ENCODE measurements around the gene IGSF3. TPM values are rescaled to one million over a fixed set of nuclear protein-coding genes. Genes with fewer than 3 reads are reported as not detected.

The IGSF3 gene
- total RNA-seq (ENCODE audit: unreplicated experiment): 29.4 TPM
- long read RNA-seq, full-length matches to known transcripts: 1 of 3 reads
- long read RNA-seq, partial matches to known transcripts: 1 of 3 reads
- long read RNA-seq, other reads (novel, unspliced or antisense): 1 of 3 reads

- H3K4me3 Mint-ChIP-seq (ENCODE audit: unreplicated experiment): peak within 1 kb of the TSS; percentile 95
- peaks cover 7% of the 10 kb centered on the region for H3K36me3 Mint-ChIP-seq (ENCODE audit: low read depth, unreplicated experiment)
- TF ChIP-seq, protein P1, sequence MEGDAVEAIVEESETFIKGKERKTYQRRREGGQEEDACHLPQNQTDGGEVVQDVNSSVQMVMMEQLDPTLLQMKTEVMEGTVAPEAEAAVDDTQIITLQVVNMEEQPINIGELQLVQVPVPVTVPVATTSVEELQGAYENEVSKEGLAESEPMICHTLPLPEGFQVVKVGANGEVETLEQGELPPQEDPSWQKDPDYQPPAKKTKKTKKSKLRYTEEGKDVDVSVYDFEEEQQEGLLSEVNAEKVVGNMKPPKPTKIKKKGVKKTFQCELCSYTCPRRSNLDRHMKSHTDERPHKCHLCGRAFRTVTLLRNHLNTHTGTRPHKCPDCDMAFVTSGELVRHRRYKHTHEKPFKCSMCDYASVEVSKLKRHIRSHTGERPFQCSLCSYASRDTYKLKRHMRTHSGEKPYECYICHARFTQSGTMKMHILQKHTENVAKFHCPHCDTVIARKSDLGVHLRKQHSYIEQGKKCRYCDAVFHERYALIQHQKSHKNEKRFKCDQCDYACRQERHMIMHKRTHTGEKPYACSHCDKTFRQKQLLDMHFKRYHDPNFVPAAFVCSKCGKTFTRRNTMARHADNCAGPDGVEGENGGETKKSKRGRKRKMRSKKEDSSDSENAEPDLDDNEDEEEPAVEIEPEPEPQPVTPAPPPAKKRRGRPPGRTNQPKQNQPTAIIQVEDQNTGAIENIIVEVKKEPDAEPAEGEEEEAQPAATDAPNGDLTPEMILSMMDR (IDR thresholded peaks at IDR 0.05; ENCODE audit: unreplicated experiment): no peak
- DNase-seq (ENCODE audit: low spot score): peak; percentile 65
- peaks cover 21% of the 10 kb centered on the region for H3K4me1 Mint-ChIP-seq (ENCODE audit: unreplicated experiment)
- H3K27me3 Mint-ChIP-seq (ENCODE audit: unreplicated experiment): peaks cover 6% of the 10 kb centered on the region
- no peak within 1 kb of the TSS for H3K27ac Mint-ChIP-seq (ENCODE audit: unreplicated experiment)
- H3K9me3 Mint-ChIP-seq (ENCODE audit: unreplicated experiment): no peaks in the 10 kb centered on the region
Observed at GRCh38 chr1:116667575-116668105, at the start of gene IGSF3. IGSF3 (minus strand) TSS chr1:116667733; CDS start chr1:116666326, 1,407 bp downstream.

DNA sequence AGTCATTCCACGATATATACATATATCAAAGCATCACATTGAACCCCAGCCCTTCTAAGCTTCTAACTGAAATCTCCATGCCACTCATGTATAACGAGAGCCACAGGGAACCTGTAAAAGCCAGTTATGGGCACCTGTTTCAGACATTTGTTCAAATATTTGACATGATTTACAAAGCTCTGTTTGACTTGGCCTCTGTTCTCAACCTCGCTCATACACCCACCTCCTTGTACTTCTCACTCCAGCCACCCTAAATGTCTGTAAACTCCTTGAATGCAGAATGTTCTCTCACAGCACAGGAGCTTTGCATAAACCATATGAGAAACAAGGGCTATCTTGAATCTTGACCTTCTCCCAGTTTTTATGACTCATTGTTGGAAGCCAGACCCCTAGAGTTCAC lies 49.8 kb upstream of the IGSF3 start:
- Mint-ChIP-seq H3K4me3 (ENCODE audit: unreplicated experiment) (no peak overlapping the region), H3K27ac (ENCODE audit: unreplicated experiment) (no peak overlapping the region), H3K9me3 (ENCODE audit: unreplicated experiment) (no peaks in the 10 kb centered on the region), H3K27me3 (ENCODE audit: unreplicated experiment) (peaks cover 3% of the 10 kb centered on the region), H3K36me3 (ENCODE audit: low read depth, unreplicated experiment) (no peaks in the 10 kb centered on the region), H3K4me1 (ENCODE audit: unreplicated experiment) (peaks cover 6% of the 10 kb centered on the region)
- DNase-seq (ENCODE audit: low spot score): no peak
- TF ChIP-seq, protein P1 (IDR thresholded peaks at IDR 0.05; ENCODE audit: unreplicated experiment): no peak

- DNase-seq (ENCODE audit: low spot score): no peak
- TF ChIP-seq, protein P1 (IDR thresholded peaks at IDR 0.05; ENCODE audit: unreplicated experiment): no peak
Observed at GRCh38 chr1:116716391-116716790, 48.9 kb upstream of the IGSF3 start.

GRCh38 chr1:116713474-116713873 lies 45.9 kb upstream of the IGSF3 start:
- peaks cover 3% of the 10 kb centered on the region for H3K27me3 Mint-ChIP-seq (ENCODE audit: unreplicated experiment)

More at GRCh38 chr1:116716391-116716790, 48.9 kb upstream of the IGSF3 start:
- peaks cover 7% of the 10 kb centered on the region for H3K4me1 Mint-ChIP-seq (ENCODE audit: unreplicated experiment)
- no peak overlapping the region for H3K4me3 Mint-ChIP-seq (ENCODE audit: unreplicated experiment)
- no peaks in the 10 kb centered on the region for H3K9me3 Mint-ChIP-seq (ENCODE audit: unreplicated experiment)
- no peaks in the 10 kb centered on the region for H3K36me3 Mint-ChIP-seq (ENCODE audit: low read depth, unreplicated experiment)
- peaks cover 3% of the 10 kb centered on the region for H3K27me3 Mint-ChIP-seq (ENCODE audit: unreplicated experiment)
- no peak overlapping the region for H3K27ac Mint-ChIP-seq (ENCODE audit: unreplicated experiment)

GRCh38 chr1:116712510-116712909 lies 45.0 kb upstream of the IGSF3 start:
- Mint-ChIP-seq H3K36me3 (ENCODE audit: low read depth, unreplicated experiment) (no peaks in the 10 kb centered on the region), H3K4me3 (ENCODE audit: unreplicated experiment) (no peak overlapping the region), H3K4me1 (ENCODE audit: unreplicated experiment) (peaks cover 7% of the 10 kb centered on the region), H3K27me3 (ENCODE audit: unreplicated experiment) (peaks cover 4% of the 10 kb centered on the region), H3K9me3 (ENCODE audit: unreplicated experiment) (no peaks in the 10 kb centered on the region), H3K27ac (ENCODE audit: unreplicated experiment) (no peak overlapping the region)
- TF ChIP-seq, protein P1 (IDR thresholded peaks at IDR 0.05; ENCODE audit: unreplicated experiment): no peak
- DNase-seq (ENCODE audit: low spot score): no peak

More at GRCh38 chr1:116713474-116713873, 45.9 kb upstream of the IGSF3 start:
- H3K27ac Mint-ChIP-seq (ENCODE audit: unreplicated experiment): no peak overlapping the region
- H3K4me1 Mint-ChIP-seq (ENCODE audit: unreplicated experiment): peaks cover 7% of the 10 kb centered on the region
- H3K9me3 Mint-ChIP-seq (ENCODE audit: unreplicated experiment): no peaks in the 10 kb centered on the region
- H3K4me3 Mint-ChIP-seq (ENCODE audit: unreplicated experiment): no peak overlapping the region
- no peak for DNase-seq (ENCODE audit: low spot score)
- TF ChIP-seq, protein P1 (IDR thresholded peaks at IDR 0.05; ENCODE audit: unreplicated experiment): no peak
- H3K36me3 Mint-ChIP-seq (ENCODE audit: low read depth, unreplicated experiment): no peaks in the 10 kb centered on the region

All from endothelial cell (in vitro differentiated cells).